Measurements from ENCODE around the gene CLEC3B. TPM values are rescaled to one million over a fixed set of nuclear protein-coding genes. Genes with fewer than 3 reads are reported as not detected.

CLEC3B gene
- total and polyA plus RNA-seq, 2 donors (not counting 1 experiment from before 2014, with no cell fraction given), result 0.82 TPM; not detected in 1

DNA sequence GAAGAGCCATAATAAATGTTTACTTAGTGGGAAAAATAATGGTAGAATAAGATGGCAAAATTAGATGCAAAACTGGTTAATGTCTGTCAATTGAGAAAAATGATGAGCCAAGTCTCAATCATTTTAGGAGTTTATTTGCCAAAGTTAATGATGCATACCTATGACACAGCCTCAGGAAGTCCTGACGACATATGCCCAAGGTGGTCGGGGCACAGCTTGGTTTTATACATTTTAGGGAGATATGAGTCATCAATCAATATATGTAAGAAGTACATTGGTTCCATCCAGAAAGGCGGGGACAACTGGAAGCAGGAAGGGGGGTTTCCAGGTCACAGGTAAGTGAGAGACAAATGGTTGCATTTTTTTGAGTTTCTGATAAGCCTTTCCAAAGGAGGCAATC lies 31.5 kb downstream of the CLEC3B start:
- no peaks in the 10 kb centered on the region for H3K9me3 ChIP-seq (ENCODE audit: control extremely low read depth in 1 of 3, control insufficient read depth in 2 of 3, insufficient read depth in 1 of 3, low read length in 2 of 3)
- no peak overlapping the region for H2AFZ ChIP-seq (ENCODE audit: insufficient read depth, low read depth, low read length, poor library complexity, severe bottlenecking)
- H3K27ac ChIP-seq (ENCODE audit: low read length in 2 of 2), result no peak overlapping the region
- Mint-ChIP-seq H3K9me3 (ENCODE audit: insufficient read depth) (no peaks in the 10 kb centered on the region), H3K27ac (no peak overlapping the region), H3K4me1 (no peaks in the 10 kb centered on the region), H3K4me3 (no peak overlapping the region), H3K27me3 (peaks cover 29% of the 10 kb centered on the region)
- POLR2A ChIA-PET, result no interaction called here
- no peaks in the 10 kb centered on the region for H3K36me3 ChIP-seq (replicated peaks in 1 of 2; ENCODE audit: control extremely low read depth in 1 of 2, control insufficient read depth in 1 of 2, extremely low read depth in 1 of 2, insufficient read depth in 2 of 2, low read length in 1 of 2)
- CTCF ChIA-PET, result interaction anchor here (4.5 kb wide), 1 partner anchor 16 kb away, joined by 33 read pairs; no protein-coding TSS in a partner anchor
- H3K4me3 ChIP-seq (ENCODE audit: control extremely low read depth in 1 of 5, extremely low read depth in 1 of 5, insufficient read depth in 1 of 5, low read depth in 2 of 5, low read length in 4 of 5), result no peak overlapping the region
- no peak for ATAC-seq (ENCODE audit: low read depth)
- H3K27me3 ChIP-seq (replicated peaks in 1 of 4; ENCODE audit: control extremely low read depth in 1 of 4, control insufficient read depth in 3 of 4, insufficient read depth in 4 of 4, low read length in 3 of 4), result peaks cover 0 to 4% (median 0%) of the 10 kb centered on the region in 4 experiments
- intact Hi-C loops (cut with micrococcal nuclease), result no loop called here
- TF ChIP-seq CTCF (IDR thresholded peaks at IDR 0.05), result no peak
- no peak for TF ChIP-seq EZH2 (IDR thresholded peaks at IDR 0.05; ENCODE audit: borderline replicate concordance, insufficient read depth, low read depth, low read length, poor library complexity, severe bottlenecking)
- WGBS (ENCODE audit: insufficient coverage), result 100% methylated on average over 1 of the region's 3 CpGs
- DNase-seq, result no peak
- H3K9ac ChIP-seq (ENCODE audit: low read length), result no peak overlapping the region
- H3K4me2 ChIP-seq (replicated peaks; ENCODE audit: low read depth, low read length, poor library complexity, severe bottlenecking), result no peak overlapping the region
- no peaks in the 10 kb centered on the region for H3K79me2 ChIP-seq (ENCODE audit: control insufficient read depth, insufficient read depth, low read length)
- H3K4me1 ChIP-seq (ENCODE audit: control insufficient read depth in 2 of 2, insufficient read depth in 2 of 2, low read length in 2 of 2), result no peaks in the 10 kb centered on the region
- H4K20me1 ChIP-seq (ENCODE audit: control insufficient read depth, insufficient read depth, low read length, poor library complexity, severe bottlenecking), result no peaks in the 10 kb centered on the region

DNA sequence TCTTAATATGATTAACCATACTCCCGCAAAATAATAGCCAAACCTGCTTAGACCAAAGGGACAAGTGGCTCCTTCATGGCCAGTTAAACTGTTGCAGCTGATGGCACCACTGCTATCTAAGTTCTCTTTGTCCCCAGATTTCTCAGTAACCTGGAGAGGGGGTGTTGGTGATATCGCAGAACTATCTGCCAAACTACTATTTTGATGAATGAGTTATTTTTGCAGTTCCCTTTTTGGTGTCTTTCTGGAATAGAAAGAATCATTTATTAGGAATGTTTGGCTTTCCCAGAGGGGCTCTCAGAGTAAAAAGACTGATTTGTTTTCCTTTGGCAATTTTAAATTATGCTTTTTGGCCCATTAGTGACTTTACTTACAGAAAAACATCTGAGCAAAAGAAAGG lies 33.0 kb downstream of the CLEC3B start:
- Histone ChIP-seq H3K27me3 (replicated peaks in 1 of 4; ENCODE audit: control extremely low read depth in 1 of 4, control insufficient read depth in 3 of 4, insufficient read depth in 4 of 4, low read length in 3 of 4) (peaks cover 0 to 4% (median 0%) of the 10 kb centered on the region in 4 experiments), H4K20me1 (ENCODE audit: control insufficient read depth, insufficient read depth, low read length, poor library complexity, severe bottlenecking) (no peaks in the 10 kb centered on the region), H3K9ac (ENCODE audit: low read length) (no peak overlapping the region), H3K9me3 (ENCODE audit: control extremely low read depth in 1 of 3, control insufficient read depth in 2 of 3, insufficient read depth in 1 of 3, low read length in 2 of 3) (no peaks in the 10 kb centered on the region), H2AFZ (ENCODE audit: insufficient read depth, low read depth, low read length, poor library complexity, severe bottlenecking) (no peak overlapping the region), H3K27ac (ENCODE audit: low read length in 2 of 2) (no peak overlapping the region), H3K4me3 (ENCODE audit: control extremely low read depth in 1 of 5, extremely low read depth in 1 of 5, insufficient read depth in 1 of 5, low read depth in 2 of 5, low read length in 4 of 5) (no peak overlapping the region), H3K36me3 (replicated peaks in 1 of 2; ENCODE audit: control extremely low read depth in 1 of 2, control insufficient read depth in 1 of 2, extremely low read depth in 1 of 2, insufficient read depth in 2 of 2, low read length in 1 of 2) (no peaks in the 10 kb centered on the region), H3K4me2 (replicated peaks; ENCODE audit: low read depth, low read length, poor library complexity, severe bottlenecking) (no peak overlapping the region), H3K4me1 (ENCODE audit: control insufficient read depth in 2 of 2, insufficient read depth in 2 of 2, low read length in 2 of 2) (no peaks in the 10 kb centered on the region), H3K79me2 (ENCODE audit: control insufficient read depth, insufficient read depth, low read length) (no peaks in the 10 kb centered on the region)
- H3K4me1 Mint-ChIP-seq, result no peaks in the 10 kb centered on the region
- no peaks in the 10 kb centered on the region for H3K9me3 Mint-ChIP-seq (ENCODE audit: insufficient read depth)
- ChIA-PET CTCF (no interaction called here), POLR2A (no interaction called here)
- no peak for DNase-seq
- H3K4me3 Mint-ChIP-seq, result no peak overlapping the region
- TF ChIP-seq EZH2 (IDR thresholded peaks at IDR 0.05; ENCODE audit: borderline replicate concordance, insufficient read depth, low read depth, low read length, poor library complexity, severe bottlenecking) (no peak), CTCF (IDR thresholded peaks at IDR 0.05) (no peak)
- WGBS (ENCODE audit: insufficient coverage), result no CpG with 5 or more reads among the region's 2 CpGs
- H3K27ac Mint-ChIP-seq, result no peak overlapping the region
- intact Hi-C loops (cut with micrococcal nuclease), result no loop called here
- H3K27me3 Mint-ChIP-seq, result peaks cover 24% of the 10 kb centered on the region
- ATAC-seq (ENCODE audit: low read depth), result no peak

All from B cell (primary cell).